ENCODE data around the gene PHEX.

PHEX gene

GRCh38 chrX:22150371-22150770 lies 118.2 kb downstream of the PHEX start:
- DNase-seq (ENCODE audit: low spot score): no peak

DNA sequence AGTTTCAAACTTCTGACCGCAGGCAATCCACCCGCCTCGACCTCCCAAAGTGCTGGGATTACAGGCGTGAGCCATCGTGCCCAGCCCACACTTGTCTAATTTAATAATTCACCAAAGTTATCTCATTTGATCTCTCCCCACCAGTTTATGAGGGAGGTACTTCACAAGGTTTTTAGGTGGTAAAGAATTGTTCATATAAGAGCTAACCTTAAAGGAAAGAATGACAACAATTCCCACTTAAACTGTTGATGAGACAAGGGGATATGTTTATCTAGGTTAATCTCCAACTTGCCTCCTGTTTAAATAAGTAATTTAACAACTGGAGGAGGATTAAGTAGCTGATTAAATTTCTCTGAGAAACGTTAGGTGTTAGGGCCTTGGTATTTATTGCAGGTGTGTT lies 123.0 kb downstream of the PHEX start:
- DNase-seq (ENCODE audit: low spot score): no peak

DNA sequence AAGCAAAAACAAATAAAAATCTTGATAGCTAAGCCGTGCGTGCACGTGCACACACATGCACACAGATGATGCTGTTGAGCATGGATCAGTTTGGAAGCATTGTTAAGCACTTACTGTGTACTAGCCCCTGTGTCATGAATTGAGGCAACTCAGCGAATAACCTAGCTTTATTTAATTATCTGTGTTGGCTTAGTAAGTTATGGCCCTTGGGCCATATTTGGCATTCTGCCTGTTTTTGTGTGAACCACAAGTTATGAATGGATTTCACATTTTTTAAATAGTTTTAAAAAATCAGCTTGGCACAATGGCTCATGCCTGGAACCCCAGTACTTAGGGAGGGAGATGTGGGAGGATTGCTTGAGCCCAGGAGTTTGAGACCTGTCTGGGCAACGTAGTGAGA lies 126.9 kb downstream of the PHEX start:
- DNase-seq (ENCODE audit: low spot score): no peak

- DNase-seq (ENCODE audit: low spot score): no peak
Observed at GRCh38 chrX:22163326-22163725, 131.2 kb downstream of the PHEX start.

GRCh38 chrX:22164770-22165388 lies 132.8 kb downstream of the PHEX start:
- DNase-seq (ENCODE audit: low spot score): no peak

DNA sequence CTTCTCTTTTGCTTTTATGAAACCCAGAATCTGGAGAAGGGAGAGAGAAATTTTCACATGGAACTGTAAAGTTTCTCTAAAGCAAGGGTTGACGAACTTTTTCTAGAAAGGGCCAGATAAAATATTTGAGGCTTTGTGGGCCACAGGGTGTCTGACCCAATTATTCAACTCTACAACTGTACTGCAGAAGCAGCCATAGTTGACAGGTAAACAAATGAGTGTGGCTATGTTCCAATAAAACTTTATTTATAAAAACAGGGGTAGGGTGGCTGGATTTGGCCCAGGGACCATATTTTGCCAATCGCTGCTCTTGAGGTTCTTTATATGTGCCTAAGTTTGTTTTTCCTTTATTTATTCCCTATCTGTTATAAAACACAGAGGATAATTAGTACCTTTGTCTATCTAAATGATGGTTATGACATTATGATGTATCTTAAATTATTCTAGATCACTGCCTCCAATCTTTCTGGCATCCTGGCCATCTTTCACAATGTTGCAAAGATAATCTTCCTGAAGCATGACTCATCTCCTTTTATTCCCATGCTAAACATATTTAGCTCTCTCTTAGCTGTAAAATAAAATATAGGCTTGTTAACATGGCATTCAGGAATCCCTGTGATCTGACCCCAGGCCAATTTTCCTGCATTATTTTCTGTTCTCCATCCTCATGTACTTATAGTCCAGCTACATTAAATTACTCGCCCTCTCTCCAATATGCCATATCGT lies 133.8 kb downstream of the PHEX start:
- no peak for DNase-seq (ENCODE audit: low spot score)

DNA sequence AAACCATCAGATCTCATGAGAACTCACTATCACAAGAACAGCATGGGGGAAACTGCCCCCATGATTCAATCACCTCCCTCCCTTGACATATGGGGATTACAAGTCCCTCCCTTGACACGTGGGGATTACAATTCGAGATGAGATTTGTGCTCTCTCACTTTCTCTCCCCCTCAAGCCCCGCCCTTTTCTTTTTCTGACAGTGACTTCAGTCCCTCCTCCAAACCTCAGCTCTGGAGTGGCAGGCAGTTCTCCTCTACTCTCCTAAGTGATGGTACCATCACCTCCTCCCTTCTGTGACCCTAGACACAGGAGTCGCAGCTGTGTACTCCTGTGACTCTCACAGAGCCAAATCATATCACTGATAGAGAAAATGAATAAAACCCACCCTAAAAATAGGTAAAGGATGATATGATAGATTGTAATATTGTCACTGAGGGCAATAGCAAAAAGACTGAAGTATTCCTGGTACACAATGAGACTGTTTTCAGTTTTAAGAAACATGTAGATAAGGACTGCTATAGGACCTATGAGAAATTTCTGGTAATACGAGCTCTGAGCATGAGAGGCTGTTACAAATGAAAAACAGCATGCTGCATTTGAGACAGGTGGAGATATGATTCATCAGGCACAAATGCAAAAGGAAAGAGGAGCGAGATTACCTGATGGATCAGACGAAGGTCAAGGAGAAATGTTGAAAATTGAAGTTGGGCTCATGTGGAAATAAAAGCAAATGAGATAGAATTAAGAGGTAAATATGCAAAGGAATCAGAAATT lies 139.3 kb downstream of the PHEX start:
- DNase-seq (ENCODE audit: low spot score): peak; percentile 46

- DNase-seq (ENCODE audit: low spot score): no peak
Observed at GRCh38 chrX:22173966-22174365, 141.8 kb downstream of the PHEX start.

GRCh38 chrX:22177950-22178515 lies 145.9 kb downstream of the PHEX start:
- no peak for DNase-seq (ENCODE audit: low spot score)

DNA sequence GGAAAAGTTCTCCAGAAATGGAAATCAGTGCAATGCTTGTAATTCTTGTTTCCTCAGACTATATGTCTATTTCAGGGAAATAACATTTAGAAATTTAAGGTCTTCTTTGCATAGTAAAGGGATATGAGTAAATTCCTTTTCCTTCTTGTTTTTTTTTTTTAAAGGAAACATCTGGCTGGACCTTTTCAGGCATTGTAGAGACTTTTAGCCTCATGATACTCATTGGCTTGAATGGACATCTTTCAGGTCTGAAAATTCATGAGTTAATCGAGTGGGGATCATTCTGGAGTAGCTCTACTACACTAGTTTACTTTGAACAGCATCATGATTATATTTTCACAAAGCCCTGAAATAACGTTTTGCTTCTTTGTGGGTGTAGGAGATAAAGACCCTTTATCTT lies 152.0 kb downstream of the PHEX start:
- no peak for DNase-seq (ENCODE audit: low spot score)

- no peak for DNase-seq (ENCODE audit: low spot score)
Observed at GRCh38 chrX:22186165-22186564, 154.0 kb downstream of the PHEX start.

DNA sequence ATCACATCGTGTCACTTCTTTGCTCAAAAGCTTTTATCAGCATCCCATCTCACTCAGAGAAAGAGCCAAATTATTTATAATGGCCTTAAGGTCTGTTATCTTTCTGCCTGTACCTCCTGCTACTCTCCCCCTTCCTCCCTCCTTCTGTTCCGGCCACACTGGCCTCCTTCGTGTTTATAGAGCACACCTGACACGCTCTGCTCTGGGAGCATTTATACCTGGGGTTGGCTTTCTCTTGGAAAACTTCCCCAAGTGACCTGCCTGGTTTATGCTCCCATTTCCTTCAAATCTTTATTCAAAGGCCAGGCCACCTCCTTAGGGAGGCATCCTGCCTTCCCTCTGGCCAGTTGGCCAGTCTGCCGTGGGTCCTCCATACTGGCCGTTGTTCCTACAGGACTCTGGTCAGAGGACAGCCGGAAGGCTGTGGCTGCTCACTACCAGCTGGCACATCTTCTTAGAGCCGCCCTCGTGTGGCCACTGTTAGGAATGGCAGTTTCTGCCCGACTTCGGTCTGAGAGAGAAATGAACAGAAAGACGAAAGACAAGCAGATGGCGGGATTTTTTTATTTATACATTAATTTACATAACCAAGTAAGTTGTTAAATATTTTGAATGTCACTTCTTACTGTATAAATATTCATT lies 160.4 kb downstream of the PHEX start:
- DNase-seq (ENCODE audit: low spot score): peak; percentile 58

DNA sequence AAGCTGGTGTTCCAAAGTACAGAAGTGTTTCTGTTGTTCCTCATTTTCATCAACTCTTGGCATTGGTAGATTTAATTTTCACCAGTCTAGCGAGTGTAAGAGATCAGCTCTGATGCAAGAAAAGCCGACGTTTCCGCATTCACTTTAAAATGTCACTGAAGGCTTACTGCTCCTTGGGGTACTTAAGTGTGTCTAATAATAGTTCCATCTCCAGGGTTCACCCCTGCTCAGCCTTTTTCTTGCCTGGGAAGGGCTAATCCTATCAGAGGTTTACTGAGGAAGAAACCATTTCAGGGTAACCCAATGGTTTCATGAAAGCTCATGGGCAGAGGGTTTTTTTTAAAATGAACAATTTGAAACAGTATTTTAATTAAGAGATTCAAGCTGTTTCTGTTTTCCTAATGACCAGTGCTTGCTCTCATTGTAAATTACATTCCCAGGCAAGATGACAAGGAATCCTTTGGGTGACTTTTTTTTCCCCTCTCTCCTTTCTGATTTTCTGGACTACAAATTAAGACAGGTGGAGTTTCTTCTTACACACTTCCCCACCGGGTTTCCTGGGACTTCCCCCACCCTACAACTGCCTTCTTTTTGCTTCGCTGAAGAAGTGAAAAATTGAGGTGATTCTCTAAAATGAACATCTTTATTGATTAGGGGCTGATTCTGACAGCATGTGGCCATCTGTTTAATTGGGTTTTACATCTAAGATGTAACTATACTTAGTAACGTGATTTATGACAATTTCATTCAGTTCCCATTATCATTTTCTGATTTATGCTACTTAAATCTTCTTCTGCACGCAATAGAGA lies 161.9 kb downstream of the PHEX start:
- peak; percentile 27 for DNase-seq (ENCODE audit: low spot score)

DNA sequence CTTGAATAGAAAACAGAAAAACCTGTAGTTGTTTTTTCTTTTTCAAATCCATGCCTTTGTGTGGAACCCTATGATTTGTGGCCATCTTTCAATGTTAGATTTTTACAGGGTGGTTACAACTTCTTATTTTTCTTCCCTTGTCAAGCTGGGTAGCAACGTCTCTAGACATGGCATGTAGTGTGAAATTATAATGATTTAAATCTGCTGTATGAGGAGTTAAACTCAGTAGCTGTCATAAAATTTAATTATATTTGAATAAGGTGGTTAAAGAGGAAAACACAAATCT lies 162.5 kb downstream of the PHEX start:
- DNase-seq (ENCODE audit: low spot score): no peak

DNA sequence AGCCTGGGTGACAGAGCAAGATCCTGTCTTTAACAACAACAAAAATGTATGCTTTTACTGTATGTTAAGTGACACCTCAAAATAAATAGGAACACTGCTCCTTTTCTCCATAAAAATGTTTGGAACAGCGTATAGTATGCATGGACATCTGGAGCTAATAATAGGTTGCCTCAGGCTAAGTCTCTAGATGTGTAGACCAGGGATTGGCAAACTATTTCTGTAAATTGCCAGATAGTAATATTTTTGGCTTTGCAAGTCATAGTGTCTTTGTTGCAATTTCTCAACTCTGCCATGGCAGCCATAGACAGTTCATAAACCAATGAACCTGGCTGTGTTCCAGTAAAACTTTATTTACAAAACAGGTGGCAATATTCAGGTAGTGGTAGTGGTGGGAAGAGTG lies 164.0 kb downstream of the PHEX start:
- no peak for DNase-seq (ENCODE audit: low spot score)

GRCh38 chrX:22202251-22202650 lies 170.1 kb downstream of the PHEX start:
- DNase-seq (ENCODE audit: low spot score): no peak

GRCh38 chrX:22203186-22203585 lies 171.1 kb downstream of the PHEX start:
- DNase-seq (ENCODE audit: low spot score): peak; percentile 13

DNA sequence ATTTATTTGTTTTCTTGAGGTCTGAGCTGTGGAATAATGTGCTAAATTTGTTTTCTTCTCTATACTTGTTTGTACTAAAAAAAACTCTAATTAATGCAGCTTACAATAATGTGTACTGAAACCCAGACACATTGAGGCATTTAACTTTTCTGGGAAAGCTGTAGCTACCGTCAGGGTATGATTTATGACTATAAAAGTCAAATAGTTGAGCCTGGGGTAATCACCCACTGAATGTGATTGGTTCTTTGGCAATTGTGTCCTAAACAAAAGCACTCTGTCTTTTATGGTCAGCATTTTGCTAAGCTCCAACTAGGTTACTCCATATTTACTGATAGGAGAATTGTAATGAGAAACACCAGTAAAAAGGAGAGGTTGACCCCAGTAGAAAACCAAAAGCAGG lies 174.7 kb downstream of the PHEX start:
- no peak for DNase-seq (ENCODE audit: low spot score)

DNA sequence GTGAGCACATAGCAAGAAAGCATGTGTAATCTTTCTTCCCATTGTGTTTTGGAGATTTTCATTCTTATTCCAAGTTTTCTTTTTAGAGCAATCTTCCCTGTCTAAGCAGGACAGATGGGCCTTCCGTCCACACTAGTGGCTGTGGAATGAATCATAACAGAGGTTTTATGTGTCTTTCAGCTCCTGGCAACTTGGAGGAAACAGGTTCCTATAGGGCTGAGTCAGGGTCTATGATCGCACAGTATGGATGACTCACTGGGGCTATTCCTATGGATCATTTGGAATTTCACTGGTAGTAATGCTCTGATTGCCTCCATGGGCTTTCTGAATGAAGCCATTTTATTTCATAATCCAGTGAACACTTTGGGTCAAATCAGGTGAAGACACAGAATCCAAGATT lies 188.8 kb downstream of the PHEX start:
- no peak for DNase-seq (ENCODE audit: low spot score)

- DNase-seq (ENCODE audit: low spot score): no peak
Observed at GRCh38 chrX:22234380-22234779, 202.3 kb downstream of the PHEX start.

DNA sequence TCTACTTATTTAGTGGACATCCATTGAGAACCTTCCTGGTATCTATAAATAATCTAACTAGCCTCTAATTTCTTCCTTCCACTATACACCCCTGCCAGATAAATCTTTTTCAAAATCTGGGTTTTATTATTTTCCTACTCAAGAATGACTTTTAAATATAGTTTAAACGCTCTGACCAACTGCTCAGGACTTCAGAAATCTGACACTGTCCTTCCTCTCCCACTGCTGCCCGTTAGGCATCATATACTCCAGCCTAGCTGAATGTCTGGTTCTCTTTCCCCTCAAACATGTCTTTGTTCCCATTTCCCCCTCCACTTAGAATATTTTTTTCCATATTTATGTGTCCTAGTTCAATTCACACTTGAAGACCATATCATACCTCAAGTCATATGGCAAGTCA lies 205.4 kb downstream of the PHEX start:
- no peak for DNase-seq (ENCODE audit: low spot score)

DNA sequence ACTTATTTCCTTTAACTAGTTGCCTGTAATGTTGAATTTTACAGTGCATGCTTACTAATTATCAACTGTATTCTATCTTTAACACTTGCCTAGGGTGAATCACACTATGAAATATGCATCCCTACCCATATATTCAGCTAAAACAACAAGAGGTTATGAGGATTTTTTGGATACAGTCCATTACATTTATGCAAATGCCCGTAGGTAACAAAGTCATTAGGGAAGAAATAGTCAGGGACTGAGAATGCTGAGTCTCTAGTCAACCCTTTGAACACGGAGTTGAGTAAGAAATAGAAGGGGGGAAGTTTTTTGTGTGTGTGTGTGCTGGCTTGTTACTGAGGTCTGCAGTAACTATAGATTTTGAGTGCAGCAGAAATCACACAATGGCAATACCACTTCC lies 214.5 kb downstream of the PHEX start:
- DNase-seq (ENCODE audit: low spot score): no peak
